Activated CD8-positive, alpha-beta memory T cell treated with anti-CD3 and anti-CD28 coated beads for 24 hours (primary cell): ENCODE results near the gene LYVE1.
"Not testable (repeated sequence)": the region's sequence is repeated elsewhere in the genome, so short reads cannot be mapped to it uniquely, and the experiment has no call there.

Experiments used
- DNase-seq: peaks from one replicate; pipeline ENCODE4 v3.0.0-alpha.2; 2020

LYVE1 gene, protein sequence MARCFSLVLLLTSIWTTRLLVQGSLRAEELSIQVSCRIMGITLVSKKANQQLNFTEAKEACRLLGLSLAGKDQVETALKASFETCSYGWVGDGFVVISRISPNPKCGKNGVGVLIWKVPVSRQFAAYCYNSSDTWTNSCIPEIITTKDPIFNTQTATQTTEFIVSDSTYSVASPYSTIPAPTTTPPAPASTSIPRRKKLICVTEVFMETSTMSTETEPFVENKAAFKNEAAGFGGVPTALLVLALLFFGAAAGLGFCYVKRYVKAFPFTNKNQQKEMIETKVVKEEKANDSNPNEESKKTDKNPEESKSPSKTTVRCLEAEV

GRCh38 chr11:10568486-10568941 is at the start of gene LYVE1:
Gene LYVE1 (minus strand): TSS chr11:10568665. CDS start chr11:10568532, 133 bp downstream.
- no peak for DNase-seq

- DNase-seq, result no peak
These were observed 49.1 kb upstream of the LYVE1 start for GRCh38 chr11:10617551-10617950.

DNA sequence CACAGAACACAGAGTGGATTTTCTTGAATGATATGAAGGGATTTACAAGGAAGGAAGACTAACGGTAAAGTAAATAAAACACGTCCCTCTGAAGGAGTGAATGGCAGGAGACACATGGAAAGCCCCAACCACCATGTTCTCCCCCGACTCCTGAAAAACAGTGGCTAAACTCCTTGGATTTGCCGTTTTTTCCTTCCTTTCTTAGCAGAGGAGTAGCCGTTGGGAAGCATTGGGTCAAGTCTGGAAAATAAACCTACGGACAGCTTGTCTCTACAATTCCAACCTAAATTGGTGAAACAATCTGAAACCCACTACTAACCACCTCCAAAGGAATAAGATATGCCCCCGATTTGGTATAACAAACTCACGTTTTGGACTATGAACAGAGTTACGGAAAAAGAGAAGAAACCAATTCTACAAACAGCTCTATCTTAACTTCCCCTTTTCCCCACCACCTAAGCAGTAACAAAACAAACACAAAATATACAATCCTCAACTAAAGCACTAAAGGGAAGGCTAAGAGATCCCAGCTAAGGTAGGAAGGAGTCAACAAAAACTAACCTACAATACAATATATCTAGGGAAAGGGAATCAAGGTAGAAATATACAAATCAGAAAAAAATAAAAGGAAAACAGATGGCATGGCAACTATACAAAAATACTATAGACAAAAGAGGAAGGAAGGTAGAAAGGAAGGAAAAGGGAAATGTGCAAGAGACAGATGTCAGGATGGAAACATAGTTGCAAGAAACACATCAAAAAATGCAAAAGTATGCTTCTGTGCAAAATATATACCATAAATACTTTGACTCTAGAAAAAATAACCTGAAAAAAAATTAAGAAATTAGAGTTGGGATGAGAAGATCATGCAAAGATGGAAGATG is 43.8 kb upstream of the LYVE1 start:
- no peak for DNase-seq

- no peak for DNase-seq
These were observed 41.2 kb upstream of the LYVE1 start for GRCh38 chr11:10609636-10610035.

- no peak for DNase-seq
These were observed 40.1 kb upstream of the LYVE1 start for GRCh38 chr11:10608584-10608983.

- DNase-seq, result no peak
These were observed 39.1 kb upstream of the LYVE1 start for GRCh38 chr11:10607462-10608132.

DNA sequence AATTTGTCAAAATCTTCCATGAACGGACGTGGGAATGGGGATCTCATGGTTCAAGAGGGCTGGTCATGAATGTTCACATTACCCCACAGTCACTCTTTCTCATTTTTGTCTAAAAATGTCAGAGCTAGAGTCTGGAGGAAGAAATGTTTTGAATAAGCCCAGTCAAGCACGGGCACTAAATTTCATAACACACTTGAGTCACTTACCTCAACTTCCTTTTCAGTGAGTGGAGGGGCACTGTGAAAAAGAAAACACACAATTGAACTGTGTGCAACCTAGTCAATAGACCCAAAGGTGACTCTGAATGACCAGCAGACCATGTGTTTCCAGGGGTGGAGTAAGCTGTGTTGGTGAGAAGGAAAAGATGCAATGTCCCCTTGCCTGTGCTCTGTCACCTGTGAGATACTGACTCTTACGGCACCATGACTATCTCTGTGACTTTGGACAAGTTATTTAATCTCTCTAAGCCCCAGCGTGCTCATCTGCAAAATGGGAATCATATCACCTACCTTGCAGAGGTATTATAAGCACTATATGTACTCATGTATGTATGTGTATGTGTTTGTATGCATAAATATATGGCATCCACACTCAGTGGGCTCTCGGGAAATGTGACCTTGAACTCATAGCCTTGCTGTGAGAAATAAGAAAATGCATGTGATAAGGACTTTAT is 38.2 kb upstream of the LYVE1 start:
- no peak for DNase-seq

DNA sequence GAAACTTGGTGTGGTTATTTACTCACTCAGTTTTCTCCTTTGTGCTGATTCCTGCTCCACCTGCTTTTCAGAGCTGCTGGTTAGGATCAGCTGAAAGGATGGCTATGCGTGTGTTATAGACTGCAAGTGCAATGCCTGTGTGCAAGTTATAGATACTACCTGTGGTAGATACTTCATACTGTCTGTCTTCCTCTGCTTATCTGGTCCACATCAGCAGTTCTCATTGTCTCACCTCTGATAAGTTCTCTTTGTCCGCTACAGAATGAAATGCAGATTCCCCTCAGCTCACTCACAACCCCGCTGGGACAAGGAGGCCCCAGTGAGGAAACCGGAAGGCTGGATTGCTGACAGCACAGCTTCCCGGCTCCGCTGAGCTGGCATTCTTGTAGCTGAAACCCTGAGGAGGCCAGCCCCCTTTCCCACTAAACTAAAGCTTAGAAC is 37.5 kb upstream of the LYVE1 start:
- no peak for DNase-seq

- no peak for DNase-seq
These were observed 36.3 kb upstream of the LYVE1 start for GRCh38 chr11:10604798-10605197.

GRCh38 chr11:10604340-10604748 is 35.9 kb upstream of the LYVE1 start:
- DNase-seq, result no peak

DNA sequence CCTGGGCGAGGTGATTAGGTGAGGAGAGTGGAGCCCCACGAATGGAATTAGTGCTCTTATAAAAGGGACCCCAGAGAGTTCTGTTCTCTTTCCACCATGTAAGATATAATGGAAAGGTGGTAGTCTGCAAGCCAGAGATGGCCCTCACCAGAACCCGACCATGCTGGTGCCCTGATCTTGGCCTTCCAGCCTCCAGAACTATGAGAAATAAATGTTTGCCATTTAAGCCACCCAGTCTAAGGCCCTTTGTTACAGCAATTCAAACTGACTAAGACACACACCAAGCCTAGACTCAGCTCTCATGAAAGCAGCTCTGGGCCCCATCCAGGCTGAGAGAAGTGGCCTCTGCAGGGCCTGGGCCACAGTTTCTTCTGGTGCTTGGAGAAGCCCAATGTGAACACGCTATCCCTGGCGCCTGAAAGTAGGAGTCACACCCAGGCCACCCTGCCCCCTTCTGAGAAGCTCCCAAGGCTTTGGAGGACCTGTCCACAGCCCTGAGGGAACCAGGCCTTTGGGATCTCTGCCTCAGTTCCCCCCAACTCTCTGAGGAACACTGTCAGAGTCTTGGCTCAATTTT is 35.3 kb upstream of the LYVE1 start:
- DNase-seq, result no peak

DNA sequence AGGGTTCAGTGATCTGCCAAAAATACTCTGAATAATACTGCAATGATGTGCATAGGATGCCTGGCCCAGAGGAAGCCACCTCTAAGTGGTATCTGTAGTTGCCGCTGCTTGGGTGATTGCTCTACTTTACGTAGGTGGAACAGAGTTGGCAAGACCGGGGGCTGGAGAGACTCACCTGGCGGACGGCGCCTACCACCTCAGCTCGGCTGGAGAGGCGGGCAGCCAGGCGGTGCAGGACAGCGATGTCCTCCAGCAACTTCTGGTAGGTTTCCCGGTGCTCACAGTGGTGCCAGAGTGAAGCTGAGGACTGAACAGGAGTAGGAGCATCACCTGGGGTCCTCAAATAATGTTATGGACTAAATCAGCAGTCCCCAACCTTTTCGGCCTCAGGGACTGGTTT is 34.5 kb upstream of the LYVE1 start:
- no peak for DNase-seq

- no peak for DNase-seq
These were observed 33.9 kb upstream of the LYVE1 start for GRCh38 chr11:10602366-10602765.

DNA sequence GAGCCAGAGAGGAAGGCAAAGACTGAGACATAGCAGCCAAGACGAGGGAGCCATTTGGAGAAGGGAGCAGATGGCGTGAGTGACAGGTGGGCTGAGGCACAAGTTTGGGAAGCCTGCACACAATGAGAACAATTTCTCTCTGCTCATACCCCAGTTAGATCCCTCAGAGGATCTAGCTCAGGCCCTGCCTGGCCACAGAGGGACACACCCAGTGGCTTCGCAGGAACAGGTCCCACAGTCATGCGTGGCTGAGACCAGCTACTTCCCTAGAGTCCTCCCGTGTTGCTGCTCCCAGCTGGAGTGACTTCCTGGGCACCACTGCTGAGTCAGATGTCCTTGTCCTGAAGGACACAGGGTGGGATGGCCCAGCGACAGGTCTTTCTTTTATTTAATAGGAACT is 33.4 kb upstream of the LYVE1 start:
- DNase-seq, result no peak

- no peak for DNase-seq
These were observed 32.2 kb upstream of the LYVE1 start for GRCh38 chr11:10600570-10601248.

DNA sequence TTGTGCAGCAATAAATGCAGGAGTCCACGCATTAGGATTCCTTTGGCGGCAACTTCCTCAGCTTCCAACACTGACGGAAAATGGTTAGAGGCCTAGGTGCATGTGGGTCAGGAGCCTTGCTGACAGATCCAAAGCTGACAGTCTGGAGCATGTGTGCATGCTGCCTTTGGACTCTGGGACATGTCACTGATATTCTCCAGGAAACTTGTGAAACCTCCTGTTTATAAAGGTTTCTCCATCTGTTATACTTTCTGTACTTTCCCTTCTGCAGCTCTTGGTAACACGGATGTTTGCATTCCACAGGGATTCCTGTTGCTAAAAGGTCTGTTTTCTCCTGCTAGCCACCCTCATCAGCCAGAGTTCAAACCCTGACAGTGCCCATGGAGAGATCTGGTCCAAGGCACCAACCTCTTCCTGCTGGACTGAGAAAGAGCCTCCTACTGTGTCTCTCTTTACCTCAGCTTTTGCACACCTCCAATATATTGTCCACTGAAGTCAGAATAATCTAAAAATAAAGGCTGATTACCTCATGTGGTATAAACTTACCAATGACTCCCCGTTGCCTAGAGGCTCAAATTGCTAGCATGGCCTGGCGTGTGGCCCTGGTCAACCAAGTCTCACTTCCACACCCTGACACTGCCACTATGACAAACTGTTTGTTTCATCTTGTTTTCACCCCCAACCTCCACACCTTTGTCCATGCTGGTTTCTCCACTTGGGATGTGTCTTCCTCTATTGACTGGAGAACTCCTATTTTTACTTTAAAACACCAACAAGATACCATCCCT is 31.1 kb upstream of the LYVE1 start:
- no peak for DNase-seq

DNA sequence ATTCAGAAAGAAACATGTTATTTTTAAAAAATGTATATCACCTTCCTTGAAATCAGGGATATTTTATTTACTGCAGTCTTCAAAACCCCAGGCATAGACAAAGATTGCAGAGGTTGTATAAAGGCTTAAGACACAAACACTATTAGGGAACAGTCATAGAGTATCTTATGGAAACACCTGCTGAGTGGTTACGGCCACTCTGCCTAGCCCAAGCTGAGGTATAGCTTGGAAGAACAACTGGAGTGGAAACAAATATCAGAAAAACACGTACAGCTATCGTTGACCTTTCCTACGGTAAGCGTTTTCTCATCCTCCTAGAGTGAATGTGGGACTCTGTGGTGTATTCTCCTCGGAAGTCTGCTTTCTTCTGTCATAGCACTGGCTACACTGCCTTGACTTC is 30.4 kb upstream of the LYVE1 start:
- DNase-seq, result no peak

DNA sequence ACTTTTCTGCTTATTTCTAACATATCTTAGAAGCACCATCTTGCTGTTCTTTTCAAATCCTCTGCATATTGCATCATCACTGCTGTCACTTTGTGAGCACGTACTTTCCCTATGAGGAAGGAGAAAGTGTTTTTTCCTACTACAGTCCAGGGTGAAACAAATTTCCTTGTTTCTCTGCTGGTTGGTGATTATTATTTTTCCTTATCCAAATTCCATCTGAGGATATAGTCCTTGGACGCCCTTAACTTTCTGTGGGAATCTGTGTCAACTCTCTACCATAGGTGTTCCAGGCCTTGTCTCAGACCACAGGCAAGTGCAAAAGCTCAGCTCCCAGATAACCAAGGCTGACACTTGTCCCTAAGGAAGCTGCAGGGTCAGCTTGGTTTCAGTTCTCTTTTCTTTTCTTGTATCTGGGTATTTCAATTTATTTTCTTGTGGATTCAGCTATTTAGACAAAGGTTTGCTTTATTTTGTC is 29.4 kb upstream of the LYVE1 start:
- no peak for DNase-seq

GRCh38 chr11:10595840-10596239 is 27.4 kb upstream of the LYVE1 start:
- DNase-seq, result not testable (repeated sequence)

DNA sequence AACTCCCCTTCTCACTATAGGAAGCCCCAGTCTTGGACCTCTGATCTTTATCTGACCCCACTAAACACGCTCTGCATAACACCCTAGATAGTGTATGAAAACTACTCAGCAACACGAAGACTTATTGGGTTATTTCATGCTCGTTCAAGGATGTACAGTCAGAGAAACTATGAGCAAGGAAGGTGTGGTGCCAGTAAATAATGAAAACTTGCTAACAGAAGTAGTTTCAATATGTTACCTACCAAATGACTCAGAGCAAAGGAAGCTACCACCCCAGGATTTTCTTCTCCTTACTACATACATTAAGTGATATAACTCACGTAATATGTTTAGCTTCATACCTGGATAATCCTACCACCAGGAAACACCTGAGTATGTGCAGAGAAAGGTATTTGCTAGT is 25.9 kb upstream of the LYVE1 start:
- DNase-seq, result no peak

DNA sequence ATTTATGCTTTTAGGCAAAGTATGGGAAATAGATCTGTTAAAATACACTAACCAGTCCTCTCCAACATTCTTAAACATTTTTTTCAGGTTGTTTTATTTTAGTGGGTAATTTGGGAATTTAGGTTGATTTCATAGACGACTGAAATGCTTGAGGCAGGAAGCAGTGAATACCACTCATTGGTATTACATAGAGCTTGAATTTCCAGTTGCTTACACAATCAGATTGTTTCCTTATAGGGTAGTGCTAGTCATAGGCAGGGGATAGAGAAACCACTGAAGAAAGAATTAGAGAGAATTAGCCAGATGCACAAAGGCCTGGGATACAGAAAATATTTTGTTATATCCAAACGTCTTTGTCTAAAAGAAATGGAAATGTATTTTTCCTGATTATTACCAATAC is 23.9 kb upstream of the LYVE1 start:
- no peak for DNase-seq
